ENCODE results near the gene ARHGEF37. TPM values are rescaled to one million over a fixed set of nuclear protein-coding genes. Genes with fewer than 3 reads are reported as not detected.

Gene ARHGEF37
- total and polyA plus RNA-seq, 9 of the 15 experiments (the other 6 are each of a cell fraction or from before 2014, with no cell fraction given), result 0.01 to 0.27 (median 0.05) TPM

GRCh38 chr5:149617760-149618306 lies 36.5 kb downstream of the ARHGEF37 start (continued):
- TF ChIP-seq BRCA1 (IDR thresholded peaks at IDR 0.05) (no peak), BRCA1 (CRISPR knock-in tag; IDR thresholded peaks at IDR 0.05) (no peak), KDM1A (IDR thresholded peaks at IDR 0.05) (peak; percentile 45 to 71; a peak in 2 of 4 replicates), RBM25 (IDR thresholded peaks at IDR 0.05; ENCODE audit: low read depth, low read length, severe bottlenecking) (peak; percentile 93), ZNF589 (CRISPR knock-in tag; IDR thresholded peaks at IDR 0.05; ENCODE audit: low read depth) (no peak), POU5F1 (IDR thresholded peaks at IDR 0.05; ENCODE audit: borderline replicate concordance, low read depth, low read length, partially characterized antibody) (no peak), ZFP1 (CRISPR knock-in tag; IDR thresholded peaks at IDR 0.05) (no peak), PPARD (CRISPR knock-in tag; IDR thresholded peaks at IDR 0.05) (no peak), CBX1 (IDR thresholded peaks at IDR 0.05; ENCODE audit: low read depth) (0 out of 2 replicates have a peak, but pooled peaks have one; percentile 61), SNRNP70 (optimal IDR thresholded peaks at IDR 0.05; ENCODE audit: low read depth, low read length) (no peak), C11orf30 (IDR thresholded peaks at IDR 0.05; ENCODE audit: low read depth) (no peak), ETV6 (IDR thresholded peaks at IDR 0.05; ENCODE audit: borderline replicate concordance in 1 of 2, low read depth in 2 of 2, low read length in 1 of 2) (no peak), ETV6 (CRISPR knock-in tag; IDR thresholded peaks at IDR 0.05; ENCODE audit: borderline replicate concordance) (no peak), IRF2 (CRISPR knock-in tag; IDR thresholded peaks at IDR 0.05) (no peak)

Measured in K562 (cell line).